Activated naive CD8-positive, alpha-beta T cell (primary cell): ENCODE results near the gene ASB2.

Source experiments
- H3K27ac Mint-ChIP-seq: one replicate; pipeline ENCODE4 v1.8.0; 2021; ENCODE audit warnings: mixed read lengths
- H3K27me3 Mint-ChIP-seq: one replicate; pipeline ENCODE4 v1.8.0; 2021; ENCODE audit warnings: mixed read lengths
- H3K36me3 Mint-ChIP-seq: one replicate; pipeline ENCODE4 v1.8.0; 2021; ENCODE audit warnings: mixed read lengths
- H3K4me1 Mint-ChIP-seq: one replicate; pipeline ENCODE4 v1.8.0; 2021; ENCODE audit warnings: low read depth, mixed read lengths
- H3K4me3 Mint-ChIP-seq: one replicate; pipeline ENCODE4 v1.8.0; 2021; ENCODE audit warnings: mild to moderate bottlenecking, mixed read lengths
- H3K9me3 Mint-ChIP-seq: one replicate; pipeline ENCODE4 v1.8.0; 2021; ENCODE audit warnings: low read depth, mixed read lengths

The ASB2 gene

DNA sequence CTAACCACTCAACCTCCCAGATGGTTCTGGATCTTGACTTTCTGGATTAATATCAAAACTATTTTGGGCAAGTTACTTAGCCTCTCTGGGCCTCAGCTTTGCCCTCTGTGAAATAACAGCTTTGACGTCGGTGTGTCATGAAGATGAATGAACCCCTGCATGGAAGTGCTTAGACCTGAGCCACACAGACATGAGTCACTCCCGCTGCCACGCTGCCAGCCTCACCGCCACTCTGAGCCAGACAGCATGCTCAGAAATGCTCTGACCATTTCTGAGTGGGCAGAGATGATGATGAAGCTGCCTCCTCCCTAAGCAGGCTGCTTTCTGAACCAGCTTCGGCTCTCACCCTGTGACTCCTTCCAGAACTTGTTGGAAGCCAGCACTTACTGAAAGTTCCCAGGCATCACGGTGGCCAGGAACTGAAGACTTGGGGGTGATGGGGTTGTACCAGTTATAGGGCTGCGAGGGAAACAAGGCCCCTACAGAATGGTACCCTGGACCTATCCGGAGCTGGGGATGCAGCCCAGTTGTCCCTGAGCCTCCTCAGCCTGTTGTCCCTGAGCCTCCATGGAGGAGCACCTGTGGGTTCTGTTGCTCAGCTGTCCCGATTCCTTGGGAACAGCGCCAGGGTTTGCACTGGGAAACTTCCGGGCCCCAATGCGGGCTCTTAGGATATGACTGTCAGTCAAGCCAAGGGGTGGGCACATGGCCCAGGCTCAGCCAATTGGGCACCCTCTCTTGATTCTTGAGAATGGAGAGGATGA lies 18.7 kb upstream of the ASB2 start:
- no peaks in the 10 kb centered on the region for H3K27me3 Mint-ChIP-seq
- peaks cover 23% of the 10 kb centered on the region for H3K4me1 Mint-ChIP-seq
- peak overlapping the region; percentile 85 for H3K27ac Mint-ChIP-seq
- no peaks in the 10 kb centered on the region for H3K36me3 Mint-ChIP-seq
- H3K9me3 Mint-ChIP-seq = no peaks in the 10 kb centered on the region
- H3K4me3 Mint-ChIP-seq = no peak overlapping the region

DNA sequence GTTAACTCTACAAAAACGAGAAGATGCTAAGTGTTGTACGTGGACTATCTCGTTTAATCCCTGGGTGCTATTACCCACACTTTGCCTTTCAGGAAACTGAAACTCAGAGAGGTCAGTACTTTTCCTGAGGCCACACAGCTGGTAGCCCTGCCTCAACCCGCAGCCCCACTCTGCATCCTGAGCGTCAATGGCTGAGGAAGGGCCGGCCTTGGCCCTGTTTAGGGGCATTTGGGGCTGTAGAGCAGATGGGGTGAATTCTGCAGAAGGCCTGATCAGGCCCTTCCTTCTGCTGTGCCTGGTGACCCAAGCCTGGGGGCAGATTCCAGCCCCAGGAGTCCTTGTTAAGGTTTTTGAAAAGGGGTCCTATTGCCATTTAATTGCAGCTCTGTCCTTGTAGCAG lies 17.0 kb upstream of the ASB2 start:
- H3K27ac Mint-ChIP-seq = peak overlapping the region; percentile 10
- H3K27me3 Mint-ChIP-seq = no peaks in the 10 kb centered on the region
- no peaks in the 10 kb centered on the region for H3K36me3 Mint-ChIP-seq
- H3K9me3 Mint-ChIP-seq = no peaks in the 10 kb centered on the region
- H3K4me3 Mint-ChIP-seq = no peak overlapping the region
- peaks cover 19% of the 10 kb centered on the region for H3K4me1 Mint-ChIP-seq

DNA sequence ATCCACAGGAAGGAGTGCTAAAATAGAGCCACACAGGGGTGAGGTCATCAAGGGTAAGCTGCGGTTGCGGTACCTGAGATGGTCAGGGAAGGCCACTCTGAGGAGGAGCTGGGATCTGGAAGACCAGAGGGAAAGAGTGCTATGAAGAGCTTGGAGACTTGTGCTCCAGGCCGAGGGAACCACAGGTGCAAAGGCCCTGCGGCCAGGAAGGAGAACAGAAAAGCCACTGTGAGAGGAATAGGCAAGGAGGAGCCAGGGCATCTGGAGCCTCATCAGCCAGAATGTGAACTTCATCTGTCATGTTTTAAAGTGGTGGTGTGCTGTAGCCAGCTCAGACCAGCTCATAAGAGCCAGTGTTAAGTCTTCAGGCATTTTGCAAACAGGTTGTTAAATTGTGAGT lies 15.3 kb upstream of the ASB2 start:
- Mint-ChIP-seq H3K27me3 (peaks cover 1% of the 10 kb centered on the region), H3K4me1 (peaks cover 12% of the 10 kb centered on the region), H3K4me3 (no peak overlapping the region), H3K27ac (peak overlapping the region; percentile 62), H3K36me3 (no peaks in the 10 kb centered on the region), H3K9me3 (no peaks in the 10 kb centered on the region)

DNA sequence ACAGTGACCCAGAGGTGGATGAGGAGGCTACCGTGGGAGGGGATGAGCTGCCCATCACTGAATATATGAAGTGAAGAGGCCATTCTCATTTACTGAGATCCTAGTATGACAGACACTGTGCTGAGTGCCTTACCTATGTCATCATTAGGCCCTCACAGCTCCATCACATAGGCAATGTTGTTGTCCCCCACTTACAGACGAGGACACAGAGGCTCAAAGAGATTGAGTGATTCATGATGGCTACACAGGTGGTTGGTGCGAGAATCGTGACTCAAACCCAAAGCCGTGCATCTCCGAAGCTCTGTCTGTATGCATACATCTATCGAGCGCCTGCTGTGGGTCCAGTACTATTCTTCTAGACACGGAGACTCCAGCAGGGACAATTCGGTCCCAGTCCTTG lies 14.8 kb upstream of the ASB2 start:
- H3K36me3 Mint-ChIP-seq = no peaks in the 10 kb centered on the region
- H3K27me3 Mint-ChIP-seq = peaks cover 3% of the 10 kb centered on the region
- H3K4me1 Mint-ChIP-seq = peaks cover 12% of the 10 kb centered on the region
- H3K27ac Mint-ChIP-seq = peak overlapping the region; percentile 62
- no peak overlapping the region for H3K4me3 Mint-ChIP-seq
- no peaks in the 10 kb centered on the region for H3K9me3 Mint-ChIP-seq

DNA sequence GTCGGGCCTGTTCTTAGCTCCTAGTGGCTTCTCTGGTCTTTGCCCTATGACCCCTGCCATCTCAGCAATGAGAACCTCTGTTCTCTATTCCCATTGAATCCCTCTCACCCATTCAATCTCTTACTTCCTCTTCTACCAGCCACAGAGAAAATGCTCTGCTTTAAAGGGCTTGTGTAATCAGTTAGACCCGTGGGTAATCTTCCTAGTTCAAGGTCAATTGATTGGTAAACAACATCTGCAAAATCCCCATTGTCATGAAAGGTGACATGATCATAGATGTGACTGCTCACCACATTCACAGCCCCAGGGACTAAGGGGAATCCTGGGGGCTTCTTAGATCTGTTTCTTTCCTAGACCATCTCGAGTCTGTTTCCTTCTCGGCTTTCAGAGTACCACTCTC lies 13.6 kb upstream of the ASB2 start:
- Mint-ChIP-seq H3K36me3 (no peaks in the 10 kb centered on the region), H3K9me3 (no peaks in the 10 kb centered on the region), H3K27me3 (peaks cover 3% of the 10 kb centered on the region), H3K4me3 (no peak overlapping the region), H3K27ac (peak overlapping the region; percentile 0), H3K4me1 (peaks cover 3% of the 10 kb centered on the region)

DNA sequence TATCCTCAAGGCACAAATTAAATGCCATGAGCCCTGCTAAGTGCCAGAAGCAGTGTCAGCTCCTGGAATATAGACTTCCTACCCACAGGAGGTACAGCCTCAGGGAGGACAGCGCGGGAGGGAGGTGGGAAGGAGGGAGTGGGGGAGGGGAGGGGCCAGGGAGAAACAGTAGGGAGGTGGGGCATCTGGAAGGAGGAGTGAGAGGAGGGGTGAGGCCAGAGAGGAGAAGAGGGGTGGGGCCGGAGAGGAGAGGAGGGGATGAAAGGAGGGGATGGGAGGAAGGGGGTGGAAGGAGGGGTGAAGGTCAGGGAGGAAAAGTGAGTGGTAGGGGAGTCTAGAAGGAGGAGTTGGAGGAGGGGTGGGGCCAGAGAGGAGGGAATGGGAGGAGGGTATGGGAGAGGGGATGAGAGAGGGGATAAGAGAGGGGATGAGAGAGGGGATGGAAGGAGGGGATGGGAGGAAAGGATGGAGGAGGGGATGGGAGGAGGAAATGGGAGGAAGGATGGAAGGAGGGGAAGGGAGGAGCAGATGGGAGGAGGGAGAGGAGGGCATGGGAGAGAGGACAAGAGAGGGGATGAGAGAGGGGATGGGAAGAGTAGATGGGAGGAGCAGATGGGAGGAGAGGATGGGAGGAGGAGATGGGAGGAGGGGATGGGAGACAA lies 11.6 kb upstream of the ASB2 start:
- no peak overlapping the region for H3K27ac Mint-ChIP-seq
- no peaks in the 10 kb centered on the region for H3K4me1 Mint-ChIP-seq
- H3K27me3 Mint-ChIP-seq = peaks cover 3% of the 10 kb centered on the region
- no peak overlapping the region for H3K4me3 Mint-ChIP-seq
- H3K9me3 Mint-ChIP-seq = no peaks in the 10 kb centered on the region
- no peaks in the 10 kb centered on the region for H3K36me3 Mint-ChIP-seq

DNA sequence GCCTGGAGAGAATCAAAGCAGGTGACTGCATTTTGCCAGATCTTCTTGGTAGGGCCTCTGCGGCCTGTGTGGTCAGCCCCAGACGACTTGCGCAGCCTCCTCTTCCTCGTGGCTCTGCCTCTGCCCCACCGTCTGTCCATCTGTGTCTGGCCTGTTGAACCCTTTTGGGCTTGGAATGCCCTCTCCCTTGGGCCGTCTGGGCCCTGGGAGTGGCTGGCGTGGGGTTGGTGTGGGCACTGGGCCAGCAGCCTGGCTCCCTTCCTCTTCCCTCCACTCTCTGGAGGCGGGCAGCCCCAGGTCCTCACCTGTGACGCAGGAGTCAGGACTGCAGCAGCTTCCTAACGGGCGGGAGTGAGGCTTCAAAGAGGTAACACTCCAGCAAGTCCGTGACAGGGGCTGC lies 11.0 kb upstream of the ASB2 start:
- H3K4me3 Mint-ChIP-seq = no peak overlapping the region
- no peak overlapping the region for H3K27ac Mint-ChIP-seq
- no peaks in the 10 kb centered on the region for H3K9me3 Mint-ChIP-seq
- H3K4me1 Mint-ChIP-seq = no peaks in the 10 kb centered on the region
- no peaks in the 10 kb centered on the region for H3K36me3 Mint-ChIP-seq
- peaks cover 3% of the 10 kb centered on the region for H3K27me3 Mint-ChIP-seq

DNA sequence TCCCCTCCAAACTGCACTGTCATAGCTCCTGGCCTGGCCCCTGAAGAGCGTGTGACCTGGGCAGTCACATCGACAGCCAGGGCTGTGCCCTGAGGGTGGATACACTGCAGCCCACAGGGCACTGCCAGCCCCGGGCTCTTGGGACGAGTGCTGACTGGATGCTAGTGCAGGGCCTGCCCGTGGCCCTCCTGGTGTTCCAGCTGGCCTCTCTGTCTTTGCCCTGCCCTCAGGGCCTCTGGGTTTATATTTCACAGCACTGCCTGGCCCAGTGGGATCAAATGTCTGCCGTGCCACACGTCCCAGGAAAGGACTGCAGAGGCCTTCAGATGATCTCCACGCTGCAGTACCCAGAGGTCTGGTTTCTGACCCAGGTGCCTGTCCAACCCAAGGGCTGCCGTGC lies 10.6 kb upstream of the ASB2 start:
- no peaks in the 10 kb centered on the region for H3K9me3 Mint-ChIP-seq
- no peaks in the 10 kb centered on the region for H3K4me1 Mint-ChIP-seq
- peak overlapping the region; percentile 41 for H3K27ac Mint-ChIP-seq
- H3K27me3 Mint-ChIP-seq = peaks cover 3% of the 10 kb centered on the region
- no peaks in the 10 kb centered on the region for H3K36me3 Mint-ChIP-seq
- H3K4me3 Mint-ChIP-seq = no peak overlapping the region

DNA sequence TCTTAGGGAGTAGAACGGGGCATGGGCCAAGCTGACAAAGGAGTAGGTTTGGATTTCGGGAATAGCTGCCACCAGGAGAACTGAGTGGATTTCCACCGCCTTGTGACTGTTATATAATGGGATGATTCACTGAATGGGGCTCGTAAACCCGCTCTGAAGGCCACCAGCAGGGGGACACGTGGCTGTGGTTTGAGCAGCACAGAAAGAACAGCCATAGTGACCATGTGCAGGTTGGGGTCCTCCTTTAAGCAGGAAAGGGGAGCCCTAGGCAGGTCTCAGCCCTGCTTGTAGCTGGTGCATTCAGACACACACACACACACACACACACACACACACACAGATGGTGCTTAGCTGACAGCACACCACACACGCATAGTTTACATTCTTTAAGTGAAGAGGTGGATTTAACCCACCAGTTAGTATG lies 8.6 kb upstream of the ASB2 start:
- peak overlapping the region; percentile 55 for H3K27ac Mint-ChIP-seq
- peaks cover 9% of the 10 kb centered on the region for H3K4me1 Mint-ChIP-seq
- H3K9me3 Mint-ChIP-seq = no peaks in the 10 kb centered on the region
- no peak overlapping the region for H3K4me3 Mint-ChIP-seq
- H3K36me3 Mint-ChIP-seq = no peaks in the 10 kb centered on the region
- H3K27me3 Mint-ChIP-seq = peaks cover 3% of the 10 kb centered on the region

DNA sequence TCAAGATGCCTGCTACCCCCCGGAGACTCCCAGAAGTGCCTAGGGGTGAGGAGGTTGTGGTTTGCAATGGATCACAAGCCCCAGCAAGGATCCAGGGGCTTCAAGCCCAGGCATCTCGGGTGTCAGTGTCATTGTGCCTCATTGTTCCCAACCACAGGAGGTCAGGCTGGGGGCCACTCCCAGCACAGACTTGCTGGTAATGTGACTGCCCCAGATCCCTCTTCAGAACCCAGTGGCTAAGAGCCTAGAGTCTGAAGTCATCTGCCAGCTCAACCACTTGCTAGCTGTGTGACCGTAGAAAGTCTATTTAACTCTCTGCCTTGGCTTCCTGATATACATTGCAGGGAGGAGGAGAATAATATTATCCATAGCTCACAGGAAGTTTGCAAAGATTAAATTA lies 7.7 kb upstream of the ASB2 start:
- Mint-ChIP-seq H3K4me3 (no peak overlapping the region), H3K9me3 (no peaks in the 10 kb centered on the region), H3K27me3 (peaks cover 3% of the 10 kb centered on the region), H3K36me3 (peaks cover 2% of the 10 kb centered on the region), H3K4me1 (peaks cover 17% of the 10 kb centered on the region), H3K27ac (no peak overlapping the region)

DNA sequence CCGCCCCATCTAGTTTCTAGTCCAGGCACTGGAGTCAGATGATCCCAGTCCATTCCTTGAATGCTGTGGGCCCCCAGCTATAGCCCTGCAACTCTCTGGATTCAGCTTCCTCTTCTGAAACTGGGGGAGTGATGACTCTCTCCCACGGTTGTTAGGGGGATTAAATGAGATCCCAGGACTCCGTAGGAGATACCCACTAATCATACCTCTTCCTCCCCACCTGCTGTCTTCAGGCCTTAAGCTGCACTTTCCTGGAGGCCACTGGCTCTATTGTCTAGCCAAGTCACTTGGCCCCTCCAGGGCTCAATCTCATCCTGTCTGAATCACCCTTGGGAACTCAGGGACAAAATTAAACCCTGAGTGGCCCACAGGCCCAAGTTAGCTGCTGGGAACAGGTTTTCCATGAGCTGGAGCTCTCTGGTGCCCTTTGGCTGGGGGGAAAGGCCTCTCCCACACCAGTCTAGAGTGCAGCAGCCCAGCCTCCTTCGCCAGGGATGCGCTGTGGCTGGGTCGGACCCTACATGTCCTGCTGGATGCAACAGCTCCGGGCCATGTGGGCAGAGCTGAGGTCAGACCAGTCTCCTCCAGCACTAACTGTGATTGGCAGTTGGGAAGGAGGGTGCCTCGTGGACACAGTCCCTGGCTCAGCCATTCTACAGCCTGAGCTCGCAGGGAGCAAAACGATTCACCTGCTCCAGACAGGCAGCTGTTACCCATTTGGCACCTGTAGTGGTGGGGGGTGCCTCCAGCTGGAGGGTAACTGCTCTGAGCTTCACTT lies 6.0 kb upstream of the ASB2 start:
- peak overlapping the region; percentile 61 for H3K27ac Mint-ChIP-seq
- no peaks in the 10 kb centered on the region for H3K9me3 Mint-ChIP-seq
- peaks cover 3% of the 10 kb centered on the region for H3K27me3 Mint-ChIP-seq
- H3K4me3 Mint-ChIP-seq = no peak overlapping the region
- H3K4me1 Mint-ChIP-seq = peaks cover 32% of the 10 kb centered on the region
- peaks cover 5% of the 10 kb centered on the region for H3K36me3 Mint-ChIP-seq

DNA sequence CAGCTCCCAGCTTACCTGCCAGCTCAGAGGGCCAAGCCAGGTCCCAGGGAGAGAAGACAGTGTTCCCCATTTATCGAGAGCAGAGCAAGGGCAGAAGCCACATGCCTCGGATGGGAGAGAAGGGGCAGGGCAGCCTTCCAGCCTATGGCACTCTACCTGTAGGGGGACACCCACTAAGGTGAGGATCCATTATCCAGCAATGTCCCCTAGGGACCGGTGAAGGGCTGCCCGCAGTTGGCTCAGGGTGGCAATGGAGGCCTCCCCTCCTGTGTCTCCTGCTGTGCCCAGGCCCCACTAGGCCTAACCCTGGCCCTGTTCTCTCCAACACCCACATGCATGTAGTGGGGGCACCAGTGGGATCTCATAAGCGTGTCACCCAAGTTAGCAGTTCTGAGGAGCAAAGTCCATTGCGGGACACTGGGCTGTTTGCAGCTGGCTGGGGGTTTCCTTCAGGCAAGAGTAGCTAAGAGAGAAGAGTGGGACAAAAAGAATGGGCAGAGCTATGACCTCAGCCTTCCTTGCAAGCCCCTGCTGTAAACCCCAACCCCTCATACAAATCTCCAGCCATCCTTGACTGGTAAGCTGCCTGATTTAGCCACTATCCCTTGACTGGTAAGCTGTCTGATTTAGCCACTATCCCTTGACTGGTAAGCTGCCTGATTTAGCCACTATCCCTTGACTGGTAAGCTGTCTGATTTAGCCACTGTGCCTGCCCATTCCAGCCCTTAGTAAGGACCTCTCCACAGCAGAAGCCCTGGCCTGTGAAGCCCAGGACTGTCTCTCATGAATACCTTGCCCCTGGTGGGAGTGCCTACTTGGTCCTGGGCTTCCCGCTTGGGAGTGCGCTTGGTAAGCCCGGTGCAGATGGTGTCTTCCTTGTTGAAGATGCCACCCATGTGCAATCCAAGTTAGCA lies 5.2 kb upstream of the ASB2 start:
- no peak overlapping the region for H3K4me3 Mint-ChIP-seq
- peaks cover 10% of the 10 kb centered on the region for H3K36me3 Mint-ChIP-seq
- H3K27ac Mint-ChIP-seq = peak overlapping the region; percentile 66
- H3K27me3 Mint-ChIP-seq = peaks cover under 1% of the 10 kb centered on the region
- peaks cover 41% of the 10 kb centered on the region for H3K4me1 Mint-ChIP-seq
- H3K9me3 Mint-ChIP-seq = no peaks in the 10 kb centered on the region

DNA sequence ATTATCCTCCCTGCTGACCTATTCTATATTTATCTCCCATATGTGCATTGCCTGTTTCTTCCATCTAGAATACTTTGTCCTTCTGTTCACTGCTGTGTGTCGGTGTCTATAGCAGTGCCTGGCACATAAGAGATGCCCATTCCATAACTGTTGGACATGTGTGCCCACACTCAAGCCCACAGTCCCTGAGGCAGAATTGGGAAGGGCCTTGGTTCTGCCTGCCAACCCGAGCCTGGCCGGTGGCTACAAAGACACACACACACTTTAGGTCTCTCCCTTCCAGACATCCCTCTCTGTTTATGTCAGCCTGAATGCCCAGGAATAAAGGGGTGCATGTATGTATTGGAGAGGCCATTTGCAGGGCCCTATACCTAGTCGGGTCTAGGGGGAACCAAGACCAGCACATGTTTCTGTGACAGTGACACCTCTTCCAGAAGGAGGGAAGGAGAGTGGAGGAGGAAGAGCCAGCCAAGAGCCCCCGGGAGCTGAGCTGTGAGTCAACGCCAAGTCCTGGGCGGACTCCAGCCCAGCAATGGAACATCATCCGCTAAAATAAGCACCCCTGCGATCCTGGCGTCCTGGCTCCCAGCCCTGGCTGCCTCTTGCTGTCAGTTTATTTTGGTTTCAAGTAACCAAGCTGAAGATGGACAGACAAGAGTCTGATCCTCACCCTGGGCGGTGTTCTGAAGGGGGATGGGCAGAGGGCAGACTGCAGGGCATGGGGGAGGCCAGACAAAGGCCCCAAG lies 4.3 kb upstream of the ASB2 start:
- Mint-ChIP-seq H3K4me1 (peaks cover 50% of the 10 kb centered on the region), H3K36me3 (peaks cover 17% of the 10 kb centered on the region)

DNA sequence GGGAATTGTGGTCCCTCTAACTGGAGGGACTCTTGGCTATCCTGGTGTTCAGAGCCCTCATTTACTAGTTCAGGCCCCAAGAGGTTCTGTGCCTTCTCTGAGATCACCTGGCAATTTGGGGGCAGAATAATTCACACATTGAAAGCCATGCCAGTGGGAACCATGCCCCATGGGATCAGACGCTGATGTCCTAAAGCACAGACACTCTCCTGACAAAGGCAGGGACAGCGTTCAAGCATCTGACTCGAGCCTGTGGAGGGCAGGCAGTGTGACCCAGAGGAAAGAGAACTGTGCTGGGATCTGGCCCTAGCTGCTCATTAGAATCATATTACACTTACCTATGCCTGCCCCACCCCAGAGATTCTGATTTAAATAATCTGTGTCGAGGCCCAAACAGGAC lies 2.4 kb upstream of the ASB2 start:
- peaks cover 17% of the 10 kb centered on the region for H3K36me3 Mint-ChIP-seq
- peak overlapping the region; percentile 68 for H3K4me3 Mint-ChIP-seq
- H3K4me1 Mint-ChIP-seq = peaks cover 53% of the 10 kb centered on the region
- H3K27me3 Mint-ChIP-seq = no peaks in the 10 kb centered on the region
- peaks cover 7% of the 10 kb centered on the region for H3K9me3 Mint-ChIP-seq
- H3K27ac Mint-ChIP-seq = peak overlapping the region; percentile 100

More for the DNA sequence above, 4.3 kb upstream of the ASB2 start:
- Mint-ChIP-seq H3K4me3 (peak overlapping the region; percentile 53), H3K27ac (peak overlapping the region; percentile 100), H3K27me3 (no peaks in the 10 kb centered on the region), H3K9me3 (peaks cover 7% of the 10 kb centered on the region)
